Tracheal epithelial cell (primary cell): ENCODE data around the gene MUSTN1. TPM values are rescaled to one million over a fixed set of nuclear protein-coding genes. Genes with fewer than 3 reads are reported as not detected.

Experiments used
- total RNA-seq: library from RNA; depleted of rRNA; stranded (reverse); fragments of >200 nt; gene quantifications from 2 replicates; pipeline ENCODE4 v1.2.1, GENCODE V29; 2014

MUSTN1 gene
- not detected in 2 replicates for total RNA-seq

GRCh38 chr3:52834871-52835501 lies at the start of gene MUSTN1:
Gene MUSTN1 (minus strand): TSS chr3:52835019. CDS start chr3:52834948, 71 bp downstream.

GRCh38 chr3:52830535-52831258 lies 4.1 kb downstream of the MUSTN1 start, which contains the start of gene ITIH4:
Gene ITIH4 (minus strand): TSS chr3:52830672. CDS start chr3:52830642, 30 bp downstream.

GRCh38 chr3:52794612-52795099 lies 40.2 kb downstream of the MUSTN1 start, which contains the start of gene ITIH3:
Gene ITIH3 (plus strand): TSS chr3:52794796. CDS start chr3:52794804, 8 bp downstream.

Other genes starting within 250 kb of the MUSTN1 start
- gene PBRM1, start 149.1 kb downstream of the MUSTN1 start, total RNA-seq = 48.0 and 78.2 TPM in 2 replicates
- gene GNL3, start 149.0 kb downstream of the MUSTN1 start, total RNA-seq = 202 and 315 TPM in 2 replicates
- gene GLT8D1, start 129.2 kb downstream of the MUSTN1 start, total RNA-seq = 67.6 and 68.7 TPM in 2 replicates
- gene SPCS1, start 128.9 kb downstream of the MUSTN1 start, total RNA-seq = 39.8 and 47.5 TPM in 2 replicates
- gene NEK4, start 64.1 kb downstream of the MUSTN1 start, total RNA-seq = 20.5 and 24.7 TPM in 2 replicates
- not detected in 2 replicates for gene ITIH1, start 57.4 kb downstream of the MUSTN1 start, total RNA-seq
- gene ITIH3, start 40.2 kb downstream of the MUSTN1 start, total RNA-seq = not detected in 2 replicates
- gene ITIH4, start 4.3 kb downstream of the MUSTN1 start, total RNA-seq = 1.1 and 1.9 TPM in 2 replicates
- 16.4 and 19.5 TPM in 2 replicates for gene STIMATE, start 62.5 kb upstream of the MUSTN1 start, total RNA-seq
- 4.3 and 10.2 TPM in 2 replicates for gene SFMBT1, start 211.1 kb upstream of the MUSTN1 start, total RNA-seq